ENCODE results near the gene NOX3.
"Not testable (repeated sequence)": the region's sequence is repeated elsewhere in the genome, so short reads cannot be mapped to it uniquely, and the experiment has no call there.

The NOX3 gene

DNA sequence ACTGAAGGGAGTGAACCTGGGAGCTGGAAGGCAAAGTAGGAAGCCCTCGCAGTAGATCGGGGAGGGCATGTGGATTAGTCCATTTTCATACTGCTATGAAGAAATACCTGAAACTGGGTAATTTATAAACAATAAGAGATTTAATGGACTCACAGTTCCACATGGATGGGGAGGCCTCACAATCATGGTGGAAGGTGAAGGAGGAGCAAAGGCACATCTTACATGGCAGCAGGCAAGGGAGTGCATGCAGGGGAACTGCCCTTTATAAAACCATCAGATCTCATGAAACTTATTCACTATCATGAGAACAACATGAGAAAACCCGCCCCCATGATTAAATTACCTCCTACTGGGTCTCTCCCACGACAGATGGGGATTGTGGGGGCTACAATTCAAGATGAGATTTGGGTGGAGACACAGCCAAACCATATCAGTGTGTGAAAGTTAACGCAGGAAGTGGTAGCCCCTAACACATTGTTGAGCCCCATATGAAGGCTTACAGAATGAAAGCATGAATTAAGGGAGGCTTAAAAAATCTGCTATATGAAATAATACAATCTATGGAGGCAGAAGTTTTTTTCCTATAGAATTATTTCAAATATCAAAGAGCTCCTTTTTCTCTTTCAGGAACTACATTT, 15.5 kb upstream of the NOX3 start:
- not testable (repeated sequence) for DNase-seq (ENCODE audit: low read depth in 2 of 2)

DNA sequence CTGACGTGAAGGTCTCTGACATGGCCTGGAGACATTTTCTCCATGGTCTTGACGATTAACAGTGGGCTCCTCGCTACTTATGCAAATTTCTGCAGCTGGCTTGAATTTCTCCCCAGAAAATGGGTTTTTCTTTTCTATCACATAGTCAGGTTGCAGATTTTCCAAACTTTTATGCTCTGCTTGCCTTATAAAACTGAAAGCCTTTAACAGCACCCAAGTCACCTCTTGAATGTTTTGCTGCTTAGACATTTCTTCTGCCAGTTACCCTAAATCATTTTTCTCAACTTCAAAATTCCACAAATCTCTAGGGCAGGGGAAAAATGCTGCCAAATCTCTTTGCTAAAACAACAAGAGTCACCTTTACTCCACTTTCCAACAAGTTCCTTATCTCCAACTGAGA, 12.9 kb upstream of the NOX3 start:
- not testable (repeated sequence) for DNase-seq (ENCODE audit: low read depth in 2 of 2)

DNA sequence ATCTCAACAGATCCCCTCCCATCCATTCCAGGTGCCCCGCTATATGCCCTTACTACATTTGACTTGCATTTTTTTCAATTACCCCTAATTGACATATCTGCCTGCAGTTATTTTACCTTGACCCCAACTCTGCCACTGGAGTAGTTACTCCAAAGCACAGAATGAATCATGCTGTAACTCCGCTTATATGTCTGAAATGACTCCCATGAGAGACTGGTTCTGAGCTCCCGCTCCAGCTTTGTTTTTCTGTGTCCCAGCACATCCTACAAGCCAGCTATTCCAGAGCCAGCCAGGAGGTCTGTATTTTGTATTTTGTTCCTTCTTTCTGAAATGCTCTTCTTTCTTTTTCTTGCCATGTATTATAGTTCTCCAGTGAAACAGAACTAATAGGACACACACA, 10.9 kb upstream of the NOX3 start:
- no peak for DNase-seq (ENCODE audit: low read depth in 2 of 2)

DNA sequence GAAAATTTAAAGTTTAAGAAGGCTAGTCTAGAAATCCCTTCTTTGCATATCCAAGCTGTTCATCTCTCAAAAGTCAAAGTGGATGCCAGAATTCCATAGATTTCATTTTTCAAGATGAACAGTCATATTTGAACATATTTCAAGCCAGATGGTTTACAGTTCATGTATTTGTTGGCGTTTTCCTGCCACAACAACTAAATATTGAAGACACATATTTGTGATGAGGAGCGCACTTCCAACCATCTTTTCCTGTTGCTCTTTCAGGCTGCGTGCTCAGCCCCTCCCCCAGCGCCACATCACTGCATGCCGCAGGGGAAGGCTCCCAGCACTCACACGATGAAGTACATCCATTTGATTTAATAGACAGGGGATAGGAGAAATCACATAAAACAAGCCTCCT, 5.9 kb upstream of the NOX3 start:
- DNase-seq (ENCODE audit: low read depth in 2 of 2) = no peak

DNA sequence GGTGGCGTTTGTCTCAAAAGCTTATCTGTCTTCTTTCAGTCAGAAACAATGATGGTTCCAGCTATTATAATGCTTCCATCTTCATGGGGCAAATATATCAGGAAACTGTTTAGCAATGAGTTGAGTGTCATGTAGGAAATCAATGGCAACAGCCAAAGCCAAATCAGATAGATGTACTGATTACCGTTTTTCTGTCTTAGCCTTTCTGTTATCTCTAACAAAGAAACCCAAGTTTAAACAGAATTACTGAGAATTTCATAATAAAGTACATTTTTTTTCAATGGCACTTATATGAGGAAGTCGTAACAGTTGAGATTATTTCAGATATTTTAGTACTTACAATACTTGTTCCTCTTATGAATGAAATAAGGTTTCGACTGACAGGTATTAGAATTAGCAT, 1.2 kb downstream of the NOX3 start:
- no peak for DNase-seq (ENCODE audit: low read depth in 2 of 2)

DNA sequence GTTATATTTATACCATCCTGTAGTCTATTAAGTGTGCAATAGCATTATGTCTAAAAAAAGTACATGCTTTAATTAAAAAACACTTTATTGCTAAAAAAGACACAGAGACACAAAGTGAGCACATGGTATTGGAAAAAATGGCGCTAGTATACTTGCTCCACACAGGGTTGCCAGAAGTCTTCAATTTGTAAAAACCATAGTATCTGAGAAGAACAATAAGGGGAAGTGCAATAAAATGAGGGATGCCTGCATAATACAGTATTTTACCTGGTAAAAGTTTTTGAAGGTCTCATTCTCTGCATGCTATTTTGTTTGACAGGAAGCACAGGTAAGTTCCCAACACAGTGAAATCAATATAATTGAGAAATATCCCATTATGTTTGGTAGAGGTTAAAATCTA, 1.6 kb downstream of the NOX3 start:
- DNase-seq (ENCODE audit: low read depth in 2 of 2) = no peak

DNA sequence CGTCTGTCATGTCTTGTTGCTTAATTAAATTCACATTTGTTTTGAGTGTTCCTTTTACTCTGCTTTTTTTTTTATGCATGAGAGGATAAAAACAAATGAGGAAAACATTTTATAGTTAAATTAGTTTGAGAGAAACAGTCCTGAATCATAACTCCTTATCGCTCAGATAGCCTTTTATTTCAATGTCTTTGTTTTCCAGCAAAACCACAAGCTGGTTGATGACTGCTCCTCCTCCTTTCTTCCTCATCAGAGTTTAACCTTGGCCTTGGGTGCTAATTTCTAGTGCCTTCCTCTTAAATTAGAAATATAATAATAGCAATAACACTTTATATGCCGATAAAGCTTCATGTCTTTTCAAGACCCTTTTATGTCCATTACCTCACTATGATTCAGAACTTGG, 3.1 kb downstream of the NOX3 start:
- DNase-seq (ENCODE audit: low read depth in 2 of 2) = no peak

DNA sequence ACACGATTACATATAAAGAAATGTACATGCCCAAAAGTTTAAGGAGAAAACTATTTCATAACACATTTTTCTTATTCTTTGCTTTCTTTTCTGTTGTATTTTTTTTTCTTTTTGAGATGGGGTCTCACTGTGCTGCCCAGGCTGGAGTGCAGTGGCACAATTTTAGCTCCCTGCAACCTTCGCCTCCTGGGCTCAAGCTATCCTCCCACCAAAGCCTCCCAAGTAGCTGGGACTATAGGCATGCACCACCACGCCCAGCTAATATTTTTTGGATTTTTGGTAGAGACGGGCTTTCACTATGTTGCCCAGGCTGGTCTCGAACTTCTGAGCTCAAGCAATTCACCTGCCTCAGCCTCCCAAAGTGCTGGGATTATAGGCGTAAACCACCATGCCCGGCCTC, 4.1 kb downstream of the NOX3 start:
- DNase-seq (ENCODE audit: low read depth in 2 of 2) = not testable (repeated sequence)

DNA sequence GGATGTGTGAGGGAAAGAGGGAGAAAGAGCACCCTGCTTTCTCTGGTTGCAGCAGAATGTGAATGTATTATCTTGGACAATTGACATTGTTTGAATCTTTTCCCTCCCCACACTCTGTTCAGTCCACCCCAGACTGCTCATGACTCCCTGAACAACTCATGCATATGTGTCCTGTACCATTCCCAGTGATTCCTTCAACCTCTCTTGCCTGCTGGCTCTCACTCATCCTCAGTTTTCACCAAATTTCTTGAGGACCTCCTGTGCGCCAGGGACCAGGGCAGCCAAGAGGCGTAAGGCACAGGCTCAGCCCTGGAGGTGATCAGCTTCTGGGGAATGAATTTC, 5.4 kb downstream of the NOX3 start:
- no peak for DNase-seq (ENCODE audit: low read depth in 2 of 2)

DNA sequence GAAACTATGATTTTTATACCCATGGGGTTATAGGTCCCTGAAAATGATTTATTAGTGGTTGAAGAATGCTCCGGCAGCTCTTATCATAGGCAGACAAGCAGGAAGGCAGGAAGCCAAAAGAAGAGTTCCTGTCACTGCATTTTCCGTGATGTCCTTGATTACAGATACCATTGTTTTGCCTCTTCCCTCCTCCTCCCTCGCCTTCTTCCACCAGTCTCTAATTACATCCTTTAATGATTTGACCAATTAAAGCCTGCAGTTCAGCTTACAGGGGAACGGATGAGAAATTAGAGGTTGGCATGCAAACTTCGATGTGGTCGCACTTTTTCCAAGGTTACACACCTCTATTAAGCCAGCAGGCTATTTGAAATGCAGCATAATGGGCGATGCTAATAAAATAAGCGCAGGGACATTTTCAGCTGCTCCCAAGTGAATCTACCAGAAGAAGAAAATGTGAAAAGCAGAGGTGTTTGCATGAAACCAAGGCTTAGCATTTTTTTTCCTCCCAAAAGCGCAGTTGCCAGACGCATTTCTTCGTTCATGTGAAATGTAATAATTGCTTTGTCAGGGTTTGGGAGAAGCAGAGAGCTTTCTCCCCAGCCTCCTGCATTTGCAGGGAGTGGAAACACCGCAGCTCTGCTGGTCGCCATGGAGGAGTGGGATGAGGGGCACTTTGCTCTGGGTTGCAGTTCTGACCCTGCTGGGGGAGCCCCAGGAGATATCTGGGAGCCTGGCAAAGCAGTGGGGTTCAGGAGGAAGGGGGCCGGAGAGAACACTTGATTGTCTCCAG, 6.0 kb downstream of the NOX3 start:
- DNase-seq (ENCODE audit: low read depth in 2 of 2) = no peak

DNA sequence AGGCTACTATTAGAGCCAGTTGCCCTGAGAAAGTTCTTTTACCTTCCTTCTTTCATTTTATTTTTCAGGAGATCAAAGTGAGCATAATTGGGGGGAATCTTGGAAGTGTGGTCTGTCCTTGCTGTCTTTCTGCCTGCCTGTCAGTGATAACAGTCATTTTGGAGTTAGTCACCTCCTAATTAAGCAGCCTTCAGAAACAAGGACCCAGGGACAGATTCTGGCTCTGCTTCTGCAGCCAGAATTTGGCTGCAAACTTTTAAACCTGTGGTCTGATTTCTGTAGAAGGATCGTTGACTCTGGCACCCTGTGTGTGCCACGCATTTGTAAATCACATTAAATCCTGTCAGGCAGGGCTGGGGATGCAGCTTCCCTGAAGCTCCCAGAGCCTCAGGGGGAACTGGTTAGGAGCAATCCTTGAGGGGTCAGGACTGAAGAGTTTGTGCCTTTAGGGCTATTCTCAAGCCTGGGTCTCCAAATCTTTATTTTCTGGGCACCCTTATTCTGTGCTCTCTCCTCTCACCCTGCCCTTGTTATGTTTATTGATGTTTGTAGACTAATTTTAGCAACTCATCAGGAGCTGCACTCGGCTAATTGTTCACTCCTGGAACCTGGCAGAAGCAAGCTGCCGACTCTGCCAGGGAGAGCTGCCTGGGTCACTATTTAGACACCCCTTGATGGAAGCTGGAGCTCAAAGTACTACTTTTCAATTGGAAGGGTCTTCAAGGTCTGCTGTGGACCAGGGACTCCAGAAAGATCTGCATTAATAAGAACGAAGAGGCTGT, 6.8 kb downstream of the NOX3 start:
- DNase-seq (ENCODE audit: low read depth in 2 of 2) = no peak

DNA sequence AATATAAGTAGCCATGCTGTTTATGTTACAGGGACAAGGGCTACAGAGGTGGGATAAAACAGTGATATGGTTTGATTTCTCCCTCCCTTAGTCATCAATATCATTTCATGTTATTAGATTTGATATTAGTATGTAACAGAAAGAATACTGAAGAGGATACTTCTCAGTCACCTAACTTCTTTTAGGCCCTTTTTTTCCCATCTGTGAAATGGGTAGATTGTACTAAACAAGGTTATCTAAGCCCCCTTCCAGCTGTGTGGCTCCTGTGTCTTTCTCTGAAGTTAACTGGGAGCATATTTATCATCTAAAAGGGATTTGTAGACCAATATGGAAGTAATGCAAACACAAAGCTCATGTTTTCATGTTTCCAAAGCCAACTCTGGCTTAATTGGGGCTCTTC, 7.7 kb downstream of the NOX3 start:
- DNase-seq (ENCODE audit: low read depth in 2 of 2) = no peak

DNA sequence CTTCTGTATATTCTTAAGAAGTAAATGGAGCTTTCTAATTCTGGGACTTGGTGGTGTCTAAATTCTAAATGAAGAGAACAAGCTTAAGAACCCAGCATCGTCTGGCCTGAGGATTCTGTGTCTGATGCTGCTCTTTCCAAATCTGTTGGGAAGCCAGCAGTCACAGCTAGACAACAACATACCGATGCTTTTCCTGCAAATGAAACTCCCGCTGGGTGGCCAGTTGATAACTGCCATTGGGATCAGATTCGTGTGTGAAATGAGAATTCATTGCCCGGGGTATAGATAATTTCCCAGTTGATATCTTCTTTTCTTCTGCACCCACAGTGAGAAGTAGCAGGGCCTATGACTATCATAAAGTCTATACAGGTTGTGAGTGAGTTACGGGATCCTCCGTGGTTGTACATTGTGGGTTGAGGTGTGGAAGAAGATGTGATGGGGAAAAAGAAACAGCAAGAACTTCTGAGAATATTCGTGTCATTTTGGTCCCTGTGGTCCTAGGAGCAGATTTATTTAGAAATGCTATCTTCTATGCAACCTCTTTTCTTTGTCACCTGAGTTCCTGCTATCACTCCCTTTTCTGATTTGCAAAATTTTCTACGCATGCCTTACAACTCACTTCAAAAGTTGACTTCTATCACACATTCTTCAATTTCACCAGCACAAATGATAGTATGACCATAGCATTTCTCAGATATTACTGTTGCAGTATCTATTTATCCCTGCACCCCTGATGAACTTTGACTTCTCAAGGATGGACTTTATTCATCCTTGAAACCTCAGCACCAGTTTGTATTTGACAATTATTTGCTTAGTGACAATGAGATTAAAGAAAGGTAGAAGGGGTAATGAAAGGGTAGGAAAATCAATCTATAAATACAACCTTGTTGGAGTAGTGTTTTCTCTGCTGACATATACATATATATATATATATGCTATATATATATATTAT, 10.4 kb downstream of the NOX3 start:
- no peak for DNase-seq (ENCODE audit: low read depth in 2 of 2)

DNA sequence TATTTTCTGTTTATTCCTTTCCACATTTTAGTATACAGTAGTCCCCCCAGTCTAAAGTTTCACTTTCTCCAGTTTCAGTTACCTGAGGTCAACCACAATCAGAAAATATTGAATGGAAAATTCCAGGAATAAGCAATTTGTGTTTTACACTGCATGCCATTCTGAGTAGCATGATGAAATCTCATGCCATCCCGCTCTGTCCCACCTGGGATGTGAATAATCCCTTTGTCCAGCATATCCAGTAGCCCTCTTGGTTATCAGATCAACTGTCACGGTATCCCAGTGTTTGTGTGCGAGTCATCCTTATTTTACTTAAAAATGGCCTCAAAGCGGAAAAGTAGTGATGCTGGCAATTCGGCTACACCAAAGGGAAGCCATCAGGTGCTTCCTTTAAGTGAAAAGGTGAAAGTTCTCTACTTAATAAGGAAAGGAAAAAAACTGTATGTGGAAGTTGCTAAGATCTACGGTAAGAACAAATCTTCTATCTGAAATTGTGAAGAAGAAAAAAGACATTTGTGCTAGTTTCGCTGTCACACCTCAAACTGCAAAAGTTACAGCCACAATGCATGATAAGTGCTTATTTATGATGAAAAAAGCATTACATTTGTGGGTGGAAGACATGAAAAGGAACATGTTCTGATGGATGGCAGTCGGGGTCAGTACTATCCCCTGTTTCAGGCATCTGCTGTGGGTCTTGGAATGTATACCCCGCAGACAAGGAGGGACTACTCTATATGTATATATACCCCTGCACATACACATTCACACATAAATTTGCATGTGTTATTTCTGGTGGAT, 11.3 kb downstream of the NOX3 start:
- DNase-seq (ENCODE audit: low read depth in 2 of 2) = no peak

DNA sequence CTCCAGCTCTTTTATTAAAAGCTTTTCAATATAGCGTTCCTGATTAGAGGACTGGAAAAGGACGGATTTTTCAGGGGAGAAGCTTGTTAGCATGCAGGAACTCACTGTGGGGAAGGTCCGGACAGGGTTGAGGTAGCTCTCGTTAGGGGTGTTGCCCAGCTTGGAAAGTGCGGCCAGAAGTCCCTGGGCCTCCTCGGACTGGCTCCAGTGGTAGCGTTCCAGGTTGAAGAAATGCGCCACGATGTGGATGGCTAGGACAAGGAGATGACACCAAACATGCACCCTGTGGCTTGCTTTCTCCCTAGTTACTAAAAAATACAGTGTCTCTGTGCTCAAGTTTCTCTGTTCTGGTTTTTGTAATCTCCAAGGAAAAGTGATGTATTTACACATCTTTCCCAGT, 12.5 kb downstream of the NOX3 start:
- DNase-seq (ENCODE audit: low read depth in 2 of 2) = no peak

DNA sequence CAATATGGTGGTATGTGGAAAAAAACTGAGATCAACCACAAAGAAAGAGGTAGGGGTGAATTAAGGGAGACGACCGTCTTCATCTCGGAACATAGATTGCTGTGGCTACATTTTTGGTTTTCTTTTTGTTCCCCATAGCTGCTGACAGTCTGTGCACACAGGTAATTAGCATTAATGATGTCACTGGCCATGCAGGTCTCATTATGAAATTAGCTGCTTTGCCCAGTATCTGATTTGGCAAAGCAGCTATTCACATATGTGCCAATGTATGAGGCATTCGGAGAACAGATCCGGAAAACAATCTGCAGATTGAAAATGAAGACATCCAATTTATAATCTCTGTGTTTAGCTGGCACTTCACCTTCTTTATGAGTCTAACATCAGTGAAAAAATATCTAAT, 13.1 kb downstream of the NOX3 start:
- DNase-seq (ENCODE audit: low read depth in 2 of 2) = no peak

DNA sequence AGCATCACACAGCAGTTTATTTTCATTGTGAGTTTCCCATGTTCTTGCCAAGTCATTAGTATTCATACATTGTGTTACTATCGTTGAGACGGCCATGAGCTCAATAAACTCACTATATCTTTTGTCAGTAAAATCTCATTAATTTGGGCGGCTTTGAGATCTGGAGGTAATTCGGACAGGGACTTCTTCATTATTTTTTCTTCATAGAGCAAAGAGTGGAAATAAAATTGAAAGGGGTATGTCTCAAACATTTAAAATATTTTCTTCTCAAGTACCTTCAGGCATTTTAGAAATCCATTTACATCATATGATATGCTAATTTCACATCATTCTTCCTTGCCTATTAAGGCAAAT, 14.6 kb downstream of the NOX3 start:
- no peak for DNase-seq (ENCODE audit: low read depth in 2 of 2)

DNA sequence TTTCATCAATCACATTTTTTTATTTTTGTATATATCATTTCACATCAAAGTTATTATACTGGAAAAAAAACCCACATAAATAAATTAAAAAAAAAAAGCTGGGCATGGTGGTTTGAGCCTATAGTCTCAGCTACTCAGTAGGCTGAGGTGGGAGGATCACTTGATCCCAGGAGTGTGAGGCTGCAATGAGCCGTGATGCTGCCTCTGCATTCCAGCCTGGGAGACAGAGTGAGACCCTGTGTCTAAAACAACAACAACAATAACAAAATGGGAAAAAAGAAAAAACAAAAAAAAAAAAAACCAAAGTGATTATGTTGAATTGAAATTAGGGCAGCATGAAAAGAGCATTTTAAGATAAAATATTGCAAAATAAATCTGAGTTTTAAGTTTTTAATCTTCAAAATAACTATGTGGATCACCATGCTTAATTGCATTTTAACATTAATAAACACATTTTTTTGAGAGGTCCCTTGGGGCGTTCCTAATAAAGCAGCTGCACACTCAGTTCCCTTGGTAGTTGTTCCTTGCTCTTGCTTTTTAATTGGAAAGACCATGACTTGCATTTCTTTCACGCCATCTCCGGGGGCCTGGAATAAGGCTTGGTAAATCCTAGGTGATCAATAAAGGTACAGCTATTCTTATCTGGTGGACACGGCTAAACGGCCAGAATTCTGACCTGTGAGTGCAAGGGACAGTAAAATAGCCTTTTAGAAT, 15.1 kb downstream of the NOX3 start:
- no peak for DNase-seq (ENCODE audit: low read depth in 2 of 2)

DNA sequence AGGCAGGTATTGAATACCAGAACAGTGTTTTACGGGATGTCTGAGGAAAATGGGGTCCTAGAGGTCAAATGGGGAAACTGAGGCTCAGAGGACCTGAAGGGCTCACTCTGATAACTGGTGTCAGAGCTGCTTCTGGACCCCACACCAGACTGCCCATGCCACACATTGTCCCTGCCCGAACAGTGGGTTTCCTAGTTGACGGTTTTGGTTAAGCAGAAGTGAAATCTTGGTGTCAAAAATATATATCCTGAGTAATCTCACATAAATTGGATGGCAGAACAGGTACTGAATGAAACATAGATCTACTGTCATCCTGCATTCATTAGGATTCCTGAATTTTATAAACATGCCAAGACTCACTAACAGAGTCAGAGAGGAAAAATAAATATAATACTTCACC, 16.3 kb downstream of the NOX3 start:
- no peak for DNase-seq (ENCODE audit: low read depth in 2 of 2)

DNA sequence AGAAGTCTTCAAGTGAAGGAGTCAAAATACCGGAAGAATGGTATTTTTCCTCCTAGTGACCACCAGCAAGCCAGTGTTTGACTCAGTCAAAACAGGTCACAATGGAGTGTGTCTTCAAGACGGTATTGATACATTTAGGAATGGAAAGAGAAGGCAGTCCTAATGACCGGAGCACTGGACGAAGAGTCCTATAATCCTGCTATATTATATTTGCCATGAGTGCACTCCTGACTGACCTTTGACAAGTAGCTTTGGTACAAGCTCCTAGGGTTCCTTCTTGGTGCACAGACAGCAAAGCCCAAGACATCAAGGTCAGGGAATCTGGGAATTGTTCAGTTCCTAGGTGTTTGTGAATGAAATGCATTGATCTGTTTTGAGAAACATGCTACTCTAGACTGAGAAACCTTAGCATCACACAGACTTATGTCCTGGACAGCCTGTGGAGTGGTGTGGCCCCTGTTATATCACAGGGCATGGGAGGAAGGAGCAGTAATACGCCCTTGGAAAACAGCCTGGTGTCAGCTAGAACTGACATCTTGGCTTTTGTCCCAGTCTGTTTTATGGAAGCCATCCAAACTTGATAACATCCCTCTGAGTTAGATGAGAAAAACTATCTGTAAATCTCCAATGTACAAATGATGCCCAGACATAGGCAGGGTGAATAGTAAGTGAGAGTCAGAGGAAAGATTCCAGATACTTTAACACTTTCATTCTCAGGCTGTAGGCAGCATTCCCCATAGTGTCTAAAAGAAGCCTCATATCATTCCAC, 18.5 kb downstream of the NOX3 start:
- no peak for DNase-seq (ENCODE audit: low read depth in 2 of 2)

Measured in stimulated activated CD4-positive, alpha-beta T cell treated with anti-CD3 and anti-CD28 coated beads, Interleukin-1b, Interleukin-23, amount 100 ng/mL, for 1 hour (primary cell).